Ectodermal cell (in vitro differentiated cells): ENCODE measurements around the gene ZNF768.
"Not testable (repeated sequence)": the region's sequence is repeated elsewhere in the genome, so short reads cannot be mapped to it uniquely, and the experiment has no call there.

Experiments used
- H3K27ac ChIP-seq: 2 replicates; pipeline ENCODE4 v1.7.0; 2013; ENCODE audit warnings: mild to moderate bottlenecking, low read depth, low read length; ENCODE audit not compliant: insufficient read depth, poor library complexity, severe bottlenecking
- H3K27me3 ChIP-seq: 2 replicates; pipeline ENCODE4 v1.7.0; 2013; ENCODE audit warnings: mild to moderate bottlenecking, low read length; ENCODE audit not compliant: insufficient read depth, control insufficient read depth, poor library complexity, severe bottlenecking
- H3K36me3 ChIP-seq: one replicate; pipeline ENCODE4 v1.7.0; 2013; ENCODE audit warnings: low read length; ENCODE audit not compliant: control insufficient read depth, insufficient read depth
- H3K4me1 ChIP-seq: one replicate; pipeline ENCODE4 v1.7.0; 2013; ENCODE audit warnings: low read length; ENCODE audit not compliant: control insufficient read depth, insufficient read depth
- H3K4me3 ChIP-seq: 2 replicates; pipeline ENCODE4 v1.7.0; 2013; ENCODE audit warnings: low read depth, low read length, control low read depth; ENCODE audit not compliant: insufficient read depth
- H3K9me3 ChIP-seq: 2 replicates; pipeline ENCODE4 v1.7.0; 2013; ENCODE audit warnings: mild to moderate bottlenecking, low read length, moderate library complexity; ENCODE audit not compliant: control insufficient read depth
- WGBS, 2 experiments: methylation state at CpG; one replicate each; pipeline ENCODE4 v1.1.7; 2013; ENCODE audit warnings: missing lambda C conversion rate in 2 of 2; 5-methylcytosine and 5-hydroxymethylcytosine counted together

Gene ZNF768

DNA sequence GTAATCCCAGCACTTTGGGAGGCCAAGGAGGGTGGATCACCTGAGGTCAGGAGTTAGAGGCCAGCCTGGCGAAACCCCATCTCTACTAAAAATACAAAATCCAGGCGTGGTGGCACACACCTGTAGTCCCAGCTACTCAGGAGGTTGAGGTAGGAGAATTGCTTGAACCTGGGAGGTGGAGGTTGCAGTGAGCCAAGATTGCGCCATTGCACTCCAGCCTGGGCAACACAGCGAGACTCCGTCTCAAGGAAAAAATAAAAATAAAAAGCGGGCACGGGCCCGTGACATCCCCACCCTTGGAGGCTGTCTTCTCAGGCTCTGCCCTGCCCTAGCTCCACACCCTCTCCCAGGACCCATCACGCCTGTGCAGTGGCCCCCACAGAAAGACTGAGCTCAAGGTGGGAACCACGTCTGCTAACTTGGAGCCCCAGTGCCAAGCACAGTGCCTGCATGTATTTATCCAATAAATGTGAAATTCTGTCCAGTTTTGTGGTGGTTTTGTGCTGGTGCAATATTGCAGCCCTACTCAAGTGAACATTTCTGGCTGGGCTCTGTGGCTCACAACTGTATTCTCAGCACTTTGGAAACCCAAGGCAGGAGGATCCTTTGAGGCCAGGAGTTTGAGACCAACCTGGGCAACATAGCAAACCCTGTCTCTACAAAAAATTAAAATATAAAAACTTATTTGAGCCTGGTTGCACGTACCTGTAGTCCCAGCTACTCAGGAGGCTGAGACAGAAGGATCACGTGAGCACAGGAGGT is 3.5 kb downstream of the ZNF768 start:
- H3K9me3 ChIP-seq, H3K4me1 ChIP-seq, H3K27me3 ChIP-seq, H3K27ac ChIP-seq, H3K36me3 ChIP-seq, H3K4me3 ChIP-seq: not testable (repeated sequence)
- 94% methylated on average over 12 of the region's 12 CpGs for WGBS, 2 experiments

DNA sequence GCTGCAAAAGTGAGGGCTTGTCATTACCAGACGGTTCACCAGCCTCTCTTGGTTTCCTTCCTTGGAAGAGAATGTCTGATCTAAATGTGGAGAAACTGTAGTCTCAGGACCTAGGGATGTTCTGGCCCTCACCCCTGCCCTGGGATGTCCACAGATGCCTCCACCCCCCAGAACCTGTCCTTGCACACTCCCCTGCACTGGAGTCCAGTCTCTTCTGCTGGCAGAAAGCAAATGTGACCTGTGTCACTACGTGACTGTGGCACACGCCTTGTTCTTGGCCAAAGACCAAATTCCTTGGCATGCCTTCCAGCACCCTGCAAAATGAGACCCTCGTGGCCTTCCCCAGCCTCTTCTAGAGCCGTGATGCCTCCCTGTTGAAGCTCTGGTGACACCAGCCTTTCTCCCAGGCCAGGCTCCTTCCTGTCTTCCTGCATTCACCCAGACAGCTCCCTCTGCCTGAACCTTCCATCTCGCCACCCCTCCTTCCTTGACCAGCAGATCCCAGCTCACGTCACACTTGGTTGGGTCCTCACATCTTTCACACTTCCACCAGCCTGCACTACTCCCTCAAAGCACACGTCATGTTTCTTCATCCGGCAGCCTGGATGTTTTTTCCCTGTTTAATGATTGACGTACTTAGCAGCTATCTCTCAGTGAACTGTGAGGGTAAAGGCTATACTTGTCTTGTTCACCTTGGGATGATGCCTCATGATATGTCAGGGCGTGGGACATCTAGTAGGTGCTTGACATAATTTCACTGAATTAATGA is 4.3 kb downstream of the ZNF768 start:
- 87 to 89% methylated on average over 11 of the region's 11 CpGs for WGBS, 2 experiments
- Histone ChIP-seq H3K4me1 (no peaks in the 10 kb centered on the region), H3K27ac (no peak overlapping the region), H3K9me3 (no peaks in the 10 kb centered on the region), H3K27me3 (no peaks in the 10 kb centered on the region), H3K4me3 (no peak overlapping the region), H3K36me3 (no peaks in the 10 kb centered on the region)

- WGBS, 2 experiments: 92 to 93% methylated on average over 7 of the region's 7 CpGs
- H3K27me3 ChIP-seq: no peaks in the 10 kb centered on the region
- no peaks in the 10 kb centered on the region for H3K9me3 ChIP-seq
- no peak overlapping the region for H3K27ac ChIP-seq
- no peaks in the 10 kb centered on the region for H3K4me1 ChIP-seq
- H3K4me3 ChIP-seq: no peak overlapping the region
- no peaks in the 10 kb centered on the region for H3K36me3 ChIP-seq
Measured at GRCh38 chr16:30521476-30521872, 4.9 kb downstream of the ZNF768 start.

DNA sequence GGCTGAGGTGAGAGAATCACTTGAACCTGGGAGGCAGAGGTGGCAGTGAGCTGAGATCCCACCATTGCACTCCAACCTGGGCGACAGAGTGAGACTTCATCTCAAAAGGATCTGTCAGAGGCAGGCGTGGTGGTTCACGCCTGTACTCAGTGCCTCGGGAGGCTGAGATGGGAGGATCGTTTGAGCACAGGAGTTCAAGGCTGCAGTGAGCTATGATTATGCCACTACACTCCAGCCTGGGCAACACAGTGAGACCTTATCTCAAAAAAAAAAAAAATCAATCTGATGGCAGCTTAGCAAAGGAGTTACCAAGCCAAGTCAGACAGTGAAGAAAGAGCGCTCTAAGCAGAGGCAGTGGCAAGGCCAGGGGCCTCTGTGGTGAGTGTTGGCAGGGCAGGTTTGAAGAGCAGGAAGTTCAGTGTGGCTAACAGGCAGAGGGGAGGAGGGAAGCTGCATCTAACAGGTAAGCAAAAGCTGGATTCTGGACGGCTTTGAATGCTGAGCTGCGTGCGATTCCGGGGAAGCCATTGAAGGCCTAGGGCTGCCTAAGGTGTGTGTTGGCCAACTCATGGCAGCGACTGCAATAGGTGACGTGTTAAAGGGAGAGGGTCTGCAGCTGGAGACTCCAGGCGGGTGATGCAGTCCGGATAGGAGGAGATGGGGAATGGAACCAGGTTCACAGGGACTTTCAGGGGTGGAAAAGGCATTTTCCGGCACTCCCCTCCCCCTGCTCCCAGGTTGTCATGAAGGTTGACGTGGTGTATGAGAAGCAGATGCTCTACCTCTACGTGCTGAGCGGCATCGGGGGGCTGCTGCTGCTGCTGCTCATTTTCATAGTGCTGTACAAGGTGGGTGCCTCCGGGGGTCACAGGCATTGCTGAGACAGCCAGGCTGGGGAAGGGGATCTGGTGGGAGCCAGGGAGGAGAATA is 7.0 kb downstream of the ZNF768 start:
- H3K36me3 ChIP-seq: no peaks in the 10 kb centered on the region
- WGBS, 2 experiments: 91 to 92% methylated on average over 20 of the region's 20 CpGs
- H3K27ac ChIP-seq: no peak overlapping the region
- H3K4me3 ChIP-seq: no peak overlapping the region
- H3K27me3 ChIP-seq: no peaks in the 10 kb centered on the region
- H3K9me3 ChIP-seq: no peaks in the 10 kb centered on the region
- H3K4me1 ChIP-seq: no peaks in the 10 kb centered on the region

- WGBS, 2 experiments: 89 to 92% methylated on average over 10 of the region's 10 CpGs
- Histone ChIP-seq H3K9me3 (no peaks in the 10 kb centered on the region), H3K27ac (no peak overlapping the region), H3K36me3 (no peaks in the 10 kb centered on the region), H3K27me3 (no peaks in the 10 kb centered on the region), H3K4me3 (no peak overlapping the region), H3K4me1 (no peaks in the 10 kb centered on the region)
Measured at GRCh38 chr16:30518552-30518951, 7.8 kb downstream of the ZNF768 start.

- 80 to 84% methylated on average over 2 of the region's 2 CpGs for WGBS, 2 experiments
- H3K4me1 ChIP-seq: no peaks in the 10 kb centered on the region
Measured at GRCh38 chr16:30515275-30515674, 11.1 kb downstream of the ZNF768 start.

DNA sequence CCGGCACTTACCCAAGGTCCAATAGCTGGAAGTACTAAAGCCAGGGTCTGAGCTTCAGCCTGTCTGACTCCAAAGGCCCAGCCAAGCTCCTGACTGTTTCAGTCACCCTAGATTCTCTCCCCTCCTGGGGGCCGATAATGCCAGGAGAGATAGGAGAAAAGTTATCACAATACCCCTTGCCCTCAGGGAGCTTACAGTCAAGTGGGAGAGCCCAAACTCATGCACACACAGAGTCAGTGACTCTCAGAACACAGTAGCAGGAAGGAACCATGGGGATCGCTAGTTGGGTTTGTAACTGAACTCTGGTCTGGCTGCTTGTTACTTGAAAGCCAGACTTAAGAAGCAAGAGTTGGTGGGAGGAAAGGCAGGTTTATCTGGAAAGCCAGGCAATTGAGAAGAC is 14.9 kb downstream of the ZNF768 start:
- Histone ChIP-seq H3K9me3 (no peaks in the 10 kb centered on the region), H3K4me1 (no peaks in the 10 kb centered on the region), H3K27ac (no peak overlapping the region), H3K27me3 (no peaks in the 10 kb centered on the region), H3K4me3 (no peak overlapping the region), H3K36me3 (no peaks in the 10 kb centered on the region)
- 94 to 96% methylated on average over 3 of the region's 3 CpGs for WGBS, 2 experiments

More at GRCh38 chr16:30515275-30515674, 11.1 kb downstream of the ZNF768 start:
- no peak overlapping the region for H3K27ac ChIP-seq
- no peaks in the 10 kb centered on the region for H3K27me3 ChIP-seq
- H3K36me3 ChIP-seq: no peaks in the 10 kb centered on the region
- H3K9me3 ChIP-seq: no peaks in the 10 kb centered on the region
- no peak overlapping the region for H3K4me3 ChIP-seq

- Histone ChIP-seq H3K4me3 (no peak overlapping the region), H3K27ac (no peak overlapping the region), H3K27me3 (no peaks in the 10 kb centered on the region), H3K4me1 (no peaks in the 10 kb centered on the region), H3K9me3 (no peaks in the 10 kb centered on the region), H3K36me3 (no peaks in the 10 kb centered on the region)
- 81 to 82% methylated on average over 4 of the region's 4 CpGs for WGBS, 2 experiments
Measured at GRCh38 chr16:30510376-30510938, 15.9 kb downstream of the ZNF768 start.

DNA sequence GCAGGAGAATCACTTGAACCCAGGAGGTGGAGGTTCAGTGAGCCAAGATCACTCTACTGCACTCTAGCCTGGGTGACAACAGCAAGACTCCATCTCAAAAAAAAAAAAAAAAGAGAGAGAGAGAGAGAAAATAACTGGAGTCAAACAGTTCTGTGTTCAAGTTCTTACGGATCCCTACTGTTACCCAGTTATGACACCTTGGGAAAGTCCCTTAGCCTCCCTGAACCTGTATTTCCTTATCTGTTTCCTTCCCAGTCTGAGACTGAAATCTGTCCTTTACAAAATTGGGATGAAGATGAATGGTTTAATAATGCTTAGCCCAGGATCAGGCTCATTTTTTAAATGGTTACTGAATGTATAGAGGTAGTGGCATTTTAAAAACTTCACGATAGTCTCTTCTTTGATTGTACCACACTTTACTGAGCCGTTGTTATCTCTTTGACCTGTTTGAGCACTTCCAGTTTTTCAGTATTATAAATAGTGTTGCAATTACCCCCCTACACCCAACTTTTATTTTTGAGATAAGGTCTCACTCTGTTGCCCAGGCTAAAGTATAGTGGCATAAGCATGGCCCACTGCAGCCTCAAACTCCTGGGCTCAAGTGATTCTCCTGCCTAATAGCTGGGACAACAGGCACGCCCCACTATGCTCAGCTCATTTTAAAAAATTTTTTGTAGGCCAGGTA is 17.1 kb downstream of the ZNF768 start:
- Histone ChIP-seq H3K27me3 (no peaks in the 10 kb centered on the region), H3K36me3 (no peaks in the 10 kb centered on the region), H3K9me3 (no peaks in the 10 kb centered on the region), H3K27ac (no peak overlapping the region), H3K4me1 (no peaks in the 10 kb centered on the region), H3K4me3 (no peak overlapping the region)
- WGBS, 2 experiments: 85 to 94% methylated on average over 3 to 4 of the region's 4 CpGs
